Smooth muscle cell of the brain vasculature (primary cell): ENCODE results near the gene DDX47.
A peak's percentile ranks its signal among the peaks of the same experiment; 100 is the strongest.

Experiments
- DNase-seq: peaks from one replicate; pipeline ENCODE4 v3.0.0-alpha.2; 2012; ENCODE audit warnings: low read depth, low spot score

Gene DDX47

GRCh38 chr12:12813120-12814101 lies at the start of gene DDX47:
TSS of gene DDX47 (plus strand) at chr12:12813346. CDS start at chr12:12813368, 22 bp downstream.
- DNase-seq: peak; percentile 73

- DNase-seq: no peak
These were observed 48.3 kb upstream of the DDX47 start for GRCh38 chr12:12764824-12765223.

DNA sequence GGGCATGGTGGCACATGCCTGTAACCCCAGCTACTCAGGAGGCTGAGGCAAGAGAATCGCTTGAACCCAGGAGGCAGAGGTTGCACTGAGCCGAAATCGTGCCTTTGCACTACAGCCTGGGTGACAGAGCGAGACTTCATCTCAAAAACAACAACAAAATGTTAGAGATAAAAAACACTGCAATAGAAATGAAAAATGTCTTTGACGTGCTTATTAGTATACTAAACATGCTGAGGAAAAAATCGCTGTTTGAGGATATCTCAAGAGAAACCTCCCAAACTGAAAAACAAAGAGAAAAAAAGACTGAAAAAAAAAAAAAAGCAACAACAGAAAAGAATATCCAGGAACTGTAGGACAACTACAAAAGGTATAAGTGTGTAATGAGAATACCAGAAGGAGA lies 42.9 kb upstream of the DDX47 start:
- no peak for DNase-seq

- no peak for DNase-seq
These were observed 38.4 kb upstream of the DDX47 start for GRCh38 chr12:12774791-12775190.

DNA sequence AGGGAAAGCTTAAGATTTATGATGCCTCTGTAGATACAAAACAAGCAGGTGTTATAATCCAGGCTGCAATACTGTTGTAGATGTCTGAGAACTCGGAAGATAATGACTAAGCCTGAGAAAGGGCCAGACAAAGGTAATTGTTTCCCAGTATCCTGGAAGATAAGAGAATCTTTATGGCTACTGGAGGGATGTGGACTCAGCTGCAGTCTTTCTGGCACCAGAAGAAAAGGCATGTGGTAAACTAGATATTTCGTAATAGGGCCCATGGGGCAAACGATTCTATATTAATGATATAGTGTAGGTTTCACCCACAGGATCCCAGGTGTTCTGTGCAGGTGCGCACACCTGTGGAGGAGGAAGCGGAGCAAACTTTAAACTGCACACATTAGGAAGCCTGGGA lies 36.9 kb upstream of the DDX47 start:
- no peak for DNase-seq

- DNase-seq: no peak
These were observed 36.1 kb upstream of the DDX47 start for GRCh38 chr12:12777092-12777491.

GRCh38 chr12:12779007-12779406 lies 34.1 kb upstream of the DDX47 start:
- DNase-seq: no peak

DNA sequence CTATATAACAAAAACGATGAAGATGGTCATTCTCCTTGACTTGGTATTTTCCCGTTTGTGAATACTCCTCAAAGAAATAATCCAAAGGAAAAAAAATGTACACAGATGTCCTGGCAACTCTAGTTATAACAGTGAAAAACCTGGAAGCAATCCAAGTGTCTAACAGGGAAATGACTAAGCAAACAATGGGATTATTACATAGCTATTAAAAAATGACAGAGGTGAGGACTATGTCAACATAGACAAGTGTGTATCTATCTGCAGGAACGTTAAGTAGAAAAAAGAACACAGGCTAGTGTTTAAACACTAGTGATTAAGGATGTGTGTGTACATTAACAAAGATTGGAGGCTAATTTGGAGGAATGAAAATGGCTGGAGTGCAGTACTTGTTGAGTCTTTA lies 33.6 kb upstream of the DDX47 start:
- peak; percentile 62 for DNase-seq

DNA sequence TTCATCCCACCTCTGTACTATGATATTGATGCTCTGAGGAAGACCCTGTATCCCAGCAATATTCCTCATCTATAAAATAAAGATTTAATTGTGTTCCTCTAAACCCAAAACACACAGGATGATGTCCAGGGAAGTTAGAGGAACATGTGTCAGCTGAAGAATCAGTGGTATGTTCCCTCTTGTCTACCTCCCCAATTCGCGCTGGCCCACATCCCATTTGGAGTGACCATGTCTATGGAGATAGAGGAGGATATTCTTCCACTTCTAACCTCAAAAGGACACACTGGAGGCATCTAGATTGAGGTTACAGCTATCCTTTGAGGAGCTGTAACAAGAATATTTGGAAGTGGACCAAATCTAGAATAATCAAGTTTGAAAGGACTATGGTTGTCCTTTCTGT lies 29.0 kb upstream of the DDX47 start:
- no peak for DNase-seq

GRCh38 chr12:12784911-12785814 lies 28.0 kb upstream of the DDX47 start, which contains the start of gene APOLD1:
TSS of gene APOLD1 (plus strand) at chr12:12785659. CDS start at chr12:12785692, 33 bp downstream.
- DNase-seq: peak; percentile 96

- DNase-seq: no peak
These were observed 26.8 kb upstream of the DDX47 start for GRCh38 chr12:12786351-12786705.

GRCh38 chr12:12786706-12787601 lies 26.2 kb upstream of the DDX47 start:
- no peak for DNase-seq

- no peak for DNase-seq
These were observed 25.0 kb upstream of the DDX47 start for GRCh38 chr12:12788131-12788530.

DNA sequence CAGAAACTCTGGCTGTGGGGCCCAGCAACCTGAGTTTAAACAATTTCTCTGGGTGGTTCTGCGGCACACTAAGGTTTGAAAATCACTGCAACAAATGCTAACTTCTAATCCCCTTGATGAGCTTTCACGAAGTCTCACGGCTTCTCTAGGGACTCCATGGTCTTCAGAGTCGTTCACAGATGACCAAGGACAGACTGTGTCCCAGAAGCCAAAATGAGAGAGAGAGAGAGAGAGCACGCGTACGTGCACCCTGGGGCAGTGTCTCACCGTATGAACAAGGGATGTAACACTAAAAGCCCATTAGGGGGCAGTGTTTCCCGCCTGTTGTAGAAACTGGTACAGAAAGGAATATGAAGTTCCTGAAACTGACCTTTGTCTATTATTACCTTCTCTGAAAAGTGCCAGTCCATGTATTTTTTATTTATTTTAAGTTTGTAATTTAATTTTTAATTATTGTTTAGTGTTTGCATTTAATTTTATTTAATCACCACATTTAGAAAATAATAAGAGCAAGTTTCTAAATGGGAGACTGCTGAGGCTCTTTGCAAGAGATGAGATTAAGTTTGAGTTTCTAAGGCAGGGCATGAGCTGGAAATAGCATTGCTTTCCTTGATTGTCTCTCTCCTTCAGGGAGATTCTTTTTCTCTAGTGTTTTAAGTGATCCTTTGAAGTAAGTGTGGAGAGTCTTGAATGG lies 24.3 kb upstream of the DDX47 start:
- DNase-seq: no peak

GRCh38 chr12:12790956-12791355 lies 22.2 kb upstream of the DDX47 start:
- no peak for DNase-seq

- DNase-seq: no peak
These were observed 21.3 kb upstream of the DDX47 start for GRCh38 chr12:12791756-12792369.

GRCh38 chr12:12792421-12792820 lies 20.7 kb upstream of the DDX47 start:
- no peak for DNase-seq

- no peak for DNase-seq
These were observed 18.5 kb upstream of the DDX47 start for GRCh38 chr12:12794686-12795085.

GRCh38 chr12:12796171-12796570 lies 17.0 kb upstream of the DDX47 start:
- no peak for DNase-seq
